CD14-positive monocyte (primary cell): ENCODE results near the gene SOHLH2. TPM values are rescaled to one million over a fixed set of nuclear protein-coding genes. Genes with fewer than 3 reads are reported as not detected.

Experiments
- DNase-seq, 3 donors: peaks; one replicate each; pipeline ENCODE4 v3.0.0-alpha.2; 2011 to 2022
- H2AFZ ChIP-seq: 2 replicates; pipeline ENCODE4 v1.6.0; 2012; ENCODE audit warnings: mild to moderate bottlenecking, low read depth, low read length, inconsistent platforms; ENCODE audit not compliant: insufficient read depth, poor library complexity, severe bottlenecking
- H3K27ac ChIP-seq, 2 donors: 1 replicate in 1 of 2; 2 replicates in 1 of 2; pipeline ENCODE4 v1.5.1; 2012 to 2013; ENCODE audit warnings: low read length in 2 of 2, control low read depth in 1 of 2, inconsistent platforms in 1 of 2, low read depth in 1 of 2, mild to moderate bottlenecking in 1 of 2
- H3K27me3 ChIP-seq, 2 donors: one replicate each; pipeline versions ENCODE4 v1.6.0 to v1.6.1; 2011 to 2013; ENCODE audit warnings: low read length in 2 of 2; ENCODE audit not compliant: control insufficient read depth in 2 of 2, insufficient read depth in 2 of 2
- H3K36me3 ChIP-seq, 2 donors: replicated peaks in 1 of 2; 1 replicate in 1 of 2; 2 replicates in 1 of 2; pipeline versions ENCODE4 v1.5.1 to v1.6.1; 2012 to 2013; ENCODE audit warnings: low read length in 2 of 2, control low read depth in 1 of 2, inconsistent platforms in 1 of 2, mild to moderate bottlenecking in 1 of 2; ENCODE audit not compliant: insufficient read depth in 2 of 2, control insufficient read depth in 1 of 2
- H3K4me1 ChIP-seq, 2 donors: 1 replicate in 1 of 2; 2 replicates in 1 of 2; pipeline versions ENCODE4 v1.5.1 to v1.6.1; 2012 to 2013; ENCODE audit warnings: low read length in 2 of 2, control low read depth in 1 of 2, inconsistent platforms in 1 of 2, mild to moderate bottlenecking in 1 of 2, moderate library complexity in 1 of 2; ENCODE audit not compliant: insufficient read depth in 2 of 2, control insufficient read depth in 1 of 2
- H3K4me2 ChIP-seq: replicated peaks from 2 replicates; pipeline ENCODE3; 2012; ENCODE audit warnings: low read length, moderate library complexity, mild to moderate bottlenecking; ENCODE audit not compliant: poor library complexity, severe bottlenecking; ENCODE audit errors: extremely low read depth
- H3K4me3 ChIP-seq, 3 experiments: fragments of 200-600 bp in 1 of 3; sonication (generic) in 1 of 3; replicated peaks in 1 of 3; 1 replicate in 2 of 3; 2 replicates in 1 of 3; pipeline ENCODE4 v1.5.1; 2011 to 2013; ENCODE audit warnings: low read length in 3 of 3, mild to moderate bottlenecking in 3 of 3, control low read depth in 2 of 3, low read depth in 2 of 3, inconsistent platforms in 1 of 3, moderate library complexity in 1 of 3
- H3K79me2 ChIP-seq: 2 replicates; pipeline ENCODE4 v1.6.0; 2012; ENCODE audit warnings: mild to moderate bottlenecking, control low read depth, inconsistent platforms, low read length, moderate library complexity; ENCODE audit not compliant: insufficient read depth
- H3K9ac ChIP-seq: 2 replicates; pipeline ENCODE4 v1.6.0; 2017; ENCODE audit warnings: low read length, mild to moderate bottlenecking; ENCODE audit not compliant: insufficient read depth, poor library complexity, severe bottlenecking
- H3K9me3 ChIP-seq, 2 donors: replicated peaks in 1 of 2; 1 replicate in 1 of 2; 2 replicates in 1 of 2; pipeline versions ENCODE4 v1.5.1 to v1.6.1; 2012 to 2013; ENCODE audit warnings: low read length in 2 of 2, control low read depth in 1 of 2; ENCODE audit not compliant: control insufficient read depth in 1 of 2, insufficient read depth in 1 of 2
- H4K20me1 ChIP-seq: 2 replicates; pipeline ENCODE4 v1.6.0; 2012; ENCODE audit warnings: mild to moderate bottlenecking, low read length, control low read depth, moderate library complexity; ENCODE audit not compliant: insufficient read depth
- H3K27ac Mint-ChIP-seq, 7 donors: one replicate each; pipeline ENCODE4 v1.8.0; 2020; ENCODE audit warnings: mild to moderate bottlenecking in 7 of 7, mixed read lengths in 7 of 7, moderate library complexity in 6 of 7, inconsistent platforms in 2 of 7
- H3K27me3 Mint-ChIP-seq, 3 donors: one replicate each; pipeline ENCODE4 v1.8.0; 2021 to 2022; ENCODE audit warnings: low read depth in 3 of 3, mild to moderate bottlenecking in 3 of 3, mixed read lengths in 3 of 3, moderate library complexity in 3 of 3, inconsistent platforms in 1 of 3
- H3K36me3 Mint-ChIP-seq, 2 donors: one replicate each; pipeline ENCODE4 v1.8.0; 2020; ENCODE audit warnings: mixed read lengths in 2 of 2, inconsistent platforms in 1 of 2, mild to moderate bottlenecking in 1 of 2
- H3K4me1 Mint-ChIP-seq: one replicate; pipeline ENCODE4 v1.8.0; 2020; ENCODE audit warnings: mild to moderate bottlenecking, mixed read lengths
- H3K4me3 Mint-ChIP-seq, 2 donors: one replicate each; pipeline ENCODE4 v1.8.0; 2020; ENCODE audit warnings: mild to moderate bottlenecking in 2 of 2, mixed read lengths in 2 of 2, moderate library complexity in 1 of 2
- H3K9me3 Mint-ChIP-seq, 7 donors: one replicate each; pipeline ENCODE4 v1.8.0; 2020 to 2022; ENCODE audit warnings: mixed read lengths in 7 of 7, mild to moderate bottlenecking in 6 of 7, moderate library complexity in 6 of 7, inconsistent platforms in 2 of 7
- WGBS: methylation state at CpG from one replicate; pipeline ENCODE4 v1.1.5; 2013; ENCODE audit warnings: missing lambda C conversion rate; ENCODE audit not compliant: insufficient coverage; 5-methylcytosine and 5-hydroxymethylcytosine counted together
- intact Hi-C, 2 donors: fragments of 100-400 bp; cut with micrococcal nuclease; formaldehyde crosslinking; loops; one replicate each; pipeline versions ENCODE4 v1.15.0 to v1.15.1; 2023
- polyA plus RNA-seq, 3 donors: library from polyadenylated mRNA; depleted of rRNA in 1 of 3; unstranded in 2 of 3; stranded (reverse) in 1 of 3; fragments of 300-500 nt in 2 of 3; fragments of >200 nt in 1 of 3; fragmentation: Illumina TruSeq in 2 of 3; gene quantifications; 1 replicate in 2 of 3; 2 replicates in 1 of 3; pipeline ENCODE4 v1.2.3, GENCODE V29; 2012 to 2021
- TF ChIP-seq, protein P1 (sequence below): fragments of 200-600 bp; IDR thresholded peaks from one replicate; pipeline ENCODE4 v1.8.0; 2022; ENCODE audit warnings: antibody characterized with exemption, mild to moderate bottlenecking

Gene SOHLH2
- polyA plus RNA-seq, 3 donors: not detected

GRCh38 chr13:36244990-36245389 is 30.6 kb upstream of the SOHLH2 start:
- H3K4me2 ChIP-seq: no peak overlapping the region
- H3K27ac Mint-ChIP-seq: no peak overlapping the region
- TF ChIP-seq, protein P1, sequence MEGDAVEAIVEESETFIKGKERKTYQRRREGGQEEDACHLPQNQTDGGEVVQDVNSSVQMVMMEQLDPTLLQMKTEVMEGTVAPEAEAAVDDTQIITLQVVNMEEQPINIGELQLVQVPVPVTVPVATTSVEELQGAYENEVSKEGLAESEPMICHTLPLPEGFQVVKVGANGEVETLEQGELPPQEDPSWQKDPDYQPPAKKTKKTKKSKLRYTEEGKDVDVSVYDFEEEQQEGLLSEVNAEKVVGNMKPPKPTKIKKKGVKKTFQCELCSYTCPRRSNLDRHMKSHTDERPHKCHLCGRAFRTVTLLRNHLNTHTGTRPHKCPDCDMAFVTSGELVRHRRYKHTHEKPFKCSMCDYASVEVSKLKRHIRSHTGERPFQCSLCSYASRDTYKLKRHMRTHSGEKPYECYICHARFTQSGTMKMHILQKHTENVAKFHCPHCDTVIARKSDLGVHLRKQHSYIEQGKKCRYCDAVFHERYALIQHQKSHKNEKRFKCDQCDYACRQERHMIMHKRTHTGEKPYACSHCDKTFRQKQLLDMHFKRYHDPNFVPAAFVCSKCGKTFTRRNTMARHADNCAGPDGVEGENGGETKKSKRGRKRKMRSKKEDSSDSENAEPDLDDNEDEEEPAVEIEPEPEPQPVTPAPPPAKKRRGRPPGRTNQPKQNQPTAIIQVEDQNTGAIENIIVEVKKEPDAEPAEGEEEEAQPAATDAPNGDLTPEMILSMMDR: no peak
- H3K36me3 Mint-ChIP-seq: no peaks in the 10 kb centered on the region
- no peak overlapping the region for H3K4me3 ChIP-seq
- no peaks in the 10 kb centered on the region for H3K4me1 Mint-ChIP-seq
- H3K9ac ChIP-seq: no peak overlapping the region
- H3K79me2 ChIP-seq: no peaks in the 10 kb centered on the region
- DNase-seq: no peak
- no peak overlapping the region for H2AFZ ChIP-seq
- H3K36me3 ChIP-seq: no peaks in the 10 kb centered on the region
- peaks cover 3 to 4% of the 10 kb centered on the region in 2 donors for H3K9me3 ChIP-seq
- H3K4me3 Mint-ChIP-seq: no peak overlapping the region
- intact Hi-C loops: no loop called here
- peaks cover 2 to 13% (median 3%) of the 10 kb centered on the region in 7 donors for H3K9me3 Mint-ChIP-seq
- no peaks in the 10 kb centered on the region for H3K4me1 ChIP-seq
- no peak overlapping the region for H3K27ac ChIP-seq
- peaks cover 0 to 3% (median 0%) of the 10 kb centered on the region in 3 donors for H3K27me3 Mint-ChIP-seq
- no peaks in the 10 kb centered on the region for H4K20me1 ChIP-seq
- 89% methylated on average over 1 of the region's 1 CpG for WGBS
- H3K27me3 ChIP-seq: no peaks in the 10 kb centered on the region

- Mint-ChIP-seq H3K36me3 (no peaks in the 10 kb centered on the region), H3K9me3 (peaks cover 2 to 13% (median 3%) of the 10 kb centered on the region in 7 donors), H3K4me1 (no peaks in the 10 kb centered on the region), H3K27ac (no peak overlapping the region), H3K4me3 (no peak overlapping the region), H3K27me3 (peaks cover 0 to 3% (median 0%) of the 10 kb centered on the region in 3 donors)
- Histone ChIP-seq H3K4me2 (no peak overlapping the region), H4K20me1 (no peaks in the 10 kb centered on the region), H3K4me1 (no peaks in the 10 kb centered on the region), H2AFZ (no peak overlapping the region), H3K36me3 (no peaks in the 10 kb centered on the region), H3K79me2 (no peaks in the 10 kb centered on the region), H3K4me3 (no peak overlapping the region), H3K9ac (no peak overlapping the region), H3K27me3 (no peaks in the 10 kb centered on the region), H3K9me3 (peaks cover 3 to 4% of the 10 kb centered on the region in 2 donors), H3K27ac (no peak overlapping the region)
- intact Hi-C loops: no loop called here
- TF ChIP-seq, protein P1: no peak
- DNase-seq: no peak
- WGBS: no CpG with 5 or more reads among the region's 2 CpGs
Measured at GRCh38 chr13:36244073-36244472, 29.7 kb upstream of the SOHLH2 start.
